Measurements from ENCODE around the gene ATP8A2. TPM values are rescaled to one million over a fixed set of nuclear protein-coding genes. Genes with fewer than 3 reads are reported as not detected.
"Not testable (repeated sequence)": the region's sequence is repeated elsewhere in the genome, so short reads cannot be mapped to it uniquely, and the experiment has no call there.

The ATP8A2 gene
- total and polyA plus RNA-seq, 4 donors, result 0.31 to 2.7 (median 1.1) TPM

DNA sequence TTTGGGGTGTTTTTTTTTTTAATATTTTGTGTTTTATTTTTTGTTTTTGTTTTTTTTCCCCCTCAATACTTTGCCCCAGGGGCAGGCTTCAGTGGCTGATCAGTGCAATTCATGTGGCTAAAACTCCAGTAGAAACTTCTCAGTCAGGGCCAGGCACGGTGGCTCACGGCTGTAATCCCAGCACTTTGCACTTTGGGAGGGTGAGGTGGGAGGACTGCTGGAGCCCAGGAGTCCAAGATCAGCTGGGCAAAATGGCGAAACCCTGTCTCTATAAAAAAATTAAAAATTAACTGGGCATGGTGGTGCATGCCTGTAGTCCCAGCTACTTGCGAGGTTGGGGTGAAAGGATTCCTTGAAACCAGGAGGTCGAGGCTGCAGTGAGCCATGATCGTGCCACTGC is 17.4 kb upstream of the ATP8A2 start:
- no peak overlapping the region for H3K9ac ChIP-seq (ENCODE audit: insufficient read depth in 1 of 2, low read length in 2 of 2)
- TF ChIP-seq, protein P1, sequence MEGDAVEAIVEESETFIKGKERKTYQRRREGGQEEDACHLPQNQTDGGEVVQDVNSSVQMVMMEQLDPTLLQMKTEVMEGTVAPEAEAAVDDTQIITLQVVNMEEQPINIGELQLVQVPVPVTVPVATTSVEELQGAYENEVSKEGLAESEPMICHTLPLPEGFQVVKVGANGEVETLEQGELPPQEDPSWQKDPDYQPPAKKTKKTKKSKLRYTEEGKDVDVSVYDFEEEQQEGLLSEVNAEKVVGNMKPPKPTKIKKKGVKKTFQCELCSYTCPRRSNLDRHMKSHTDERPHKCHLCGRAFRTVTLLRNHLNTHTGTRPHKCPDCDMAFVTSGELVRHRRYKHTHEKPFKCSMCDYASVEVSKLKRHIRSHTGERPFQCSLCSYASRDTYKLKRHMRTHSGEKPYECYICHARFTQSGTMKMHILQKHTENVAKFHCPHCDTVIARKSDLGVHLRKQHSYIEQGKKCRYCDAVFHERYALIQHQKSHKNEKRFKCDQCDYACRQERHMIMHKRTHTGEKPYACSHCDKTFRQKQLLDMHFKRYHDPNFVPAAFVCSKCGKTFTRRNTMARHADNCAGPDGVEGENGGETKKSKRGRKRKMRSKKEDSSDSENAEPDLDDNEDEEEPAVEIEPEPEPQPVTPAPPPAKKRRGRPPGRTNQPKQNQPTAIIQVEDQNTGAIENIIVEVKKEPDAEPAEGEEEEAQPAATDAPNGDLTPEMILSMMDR (IDR thresholded peaks at IDR 0.05; ENCODE audit: control extremely low read depth, extremely low read depth), result no peak
- H3K36me3 ChIP-seq (ENCODE audit: control insufficient read depth in 4 of 4, insufficient read depth in 4 of 4, low read length in 4 of 4), result no peaks in the 10 kb centered on the region
- no peaks in the 10 kb centered on the region for H3K27me3 ChIP-seq (ENCODE audit: control insufficient read depth in 3 of 3, insufficient read depth in 3 of 3, low read length in 2 of 3)
- H3K4me1 ChIP-seq (ENCODE audit: control insufficient read depth in 5 of 5, insufficient read depth in 5 of 5, low read length in 5 of 5), result no peaks in the 10 kb centered on the region
- ATAC-seq (ENCODE audit: insufficient read depth, low FRiP score), result no peak
- no peak overlapping the region for H3K27ac ChIP-seq (ENCODE audit: low read depth in 1 of 2, low read length in 1 of 2)
- DNase-seq, result no peak
- H3K9me3 ChIP-seq (ENCODE audit: control insufficient read depth in 4 of 4, insufficient read depth in 3 of 4, low read length in 3 of 4), result peaks cover 0 to 4% (median 0%) of the 10 kb centered on the region in 4 donors
- WGBS, 2 donors, result 87 to 92% methylated on average over 6 of the region's 6 CpGs
- H3K4me3 ChIP-seq, result no peak overlapping the region

DNA sequence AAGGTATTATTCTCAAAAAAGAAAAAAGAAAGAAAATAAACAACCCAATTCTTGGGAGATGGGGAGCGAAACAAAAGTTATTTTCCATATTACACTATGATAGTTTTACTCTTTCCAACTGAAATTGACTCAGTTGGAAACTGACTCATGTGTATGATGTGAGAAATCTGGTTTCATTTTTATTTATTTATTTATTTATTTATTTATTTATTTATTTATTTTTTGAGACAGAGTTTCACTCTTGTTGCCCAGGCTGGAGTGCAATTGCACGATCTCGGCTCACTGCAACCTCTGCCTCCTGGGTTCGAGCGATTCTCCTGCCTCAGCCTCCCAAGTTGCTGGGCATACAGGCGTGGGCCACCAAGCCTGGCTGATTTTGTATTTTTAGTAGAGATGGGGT is 11.3 kb upstream of the ATP8A2 start:
- not testable (repeated sequence) for H3K27me3 ChIP-seq (ENCODE audit: control insufficient read depth in 3 of 3, insufficient read depth in 3 of 3, low read length in 2 of 3); H3K9me3 ChIP-seq (ENCODE audit: control insufficient read depth in 4 of 4, insufficient read depth in 3 of 4, low read length in 3 of 4); DNase-seq; H3K4me1 ChIP-seq (ENCODE audit: control insufficient read depth in 5 of 5, insufficient read depth in 5 of 5, low read length in 5 of 5); H3K4me3 ChIP-seq; H3K36me3 ChIP-seq (ENCODE audit: control insufficient read depth in 4 of 4, insufficient read depth in 4 of 4, low read length in 4 of 4); H3K27ac ChIP-seq (ENCODE audit: low read depth in 1 of 2, low read length in 1 of 2); ATAC-seq (ENCODE audit: insufficient read depth, low FRiP score); H3K9ac ChIP-seq (ENCODE audit: insufficient read depth in 1 of 2, low read length in 2 of 2)
- WGBS, 2 donors, result 94 to 96% methylated on average over 6 of the region's 6 CpGs

DNA sequence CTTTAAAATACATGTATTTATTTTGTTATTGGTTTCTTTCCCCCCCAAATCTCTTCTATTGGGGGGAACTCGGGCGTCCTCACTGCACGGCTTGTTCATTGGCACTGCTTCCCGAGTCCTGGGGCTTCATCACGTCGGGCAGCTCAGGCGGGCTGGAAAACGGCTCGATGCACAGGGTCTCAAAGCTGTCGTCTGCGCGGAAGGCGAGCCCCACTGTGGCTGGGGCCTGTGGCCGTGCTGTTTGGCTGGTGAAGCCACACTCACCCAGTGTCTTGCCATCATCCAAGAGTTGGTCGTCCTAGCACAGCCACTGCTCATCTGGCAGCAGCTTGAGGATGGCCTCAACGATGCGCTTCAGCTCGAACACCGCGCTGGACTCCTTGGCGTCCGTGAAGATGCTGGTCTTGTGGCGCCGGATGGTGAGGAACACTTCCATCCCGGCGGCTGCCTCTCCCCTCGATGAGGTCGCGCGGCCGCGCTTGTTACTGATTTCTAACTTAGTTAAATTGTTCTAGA is 6.0 kb upstream of the ATP8A2 start:
- TF ChIP-seq, protein P1 (IDR thresholded peaks at IDR 0.05; ENCODE audit: control extremely low read depth, extremely low read depth), result no peak
- H3K9me3 ChIP-seq (ENCODE audit: control insufficient read depth in 4 of 4, insufficient read depth in 3 of 4, low read length in 3 of 4), result peaks cover 0 to 4% (median 0%) of the 10 kb centered on the region in 4 donors
- no peak overlapping the region for H3K4me3 ChIP-seq
- no peak overlapping the region for H3K27ac ChIP-seq (ENCODE audit: low read depth in 1 of 2, low read length in 1 of 2)
- 92 to 93% methylated on average over 32 of the region's 32 CpGs for WGBS, 2 donors
- H3K27me3 ChIP-seq (ENCODE audit: control insufficient read depth in 3 of 3, insufficient read depth in 3 of 3, low read length in 2 of 3), result peaks cover 0 to 24% (median 16%) of the 10 kb centered on the region in 3 donors
- no peaks in the 10 kb centered on the region for H3K4me1 ChIP-seq (ENCODE audit: control insufficient read depth in 5 of 5, insufficient read depth in 5 of 5, low read length in 5 of 5)
- ATAC-seq (ENCODE audit: insufficient read depth, low FRiP score), result no peak
- no peak for DNase-seq
- H3K36me3 ChIP-seq (ENCODE audit: control insufficient read depth in 4 of 4, insufficient read depth in 4 of 4, low read length in 4 of 4), result no peaks in the 10 kb centered on the region
- H3K9ac ChIP-seq (ENCODE audit: insufficient read depth in 1 of 2, low read length in 2 of 2), result no peak overlapping the region

DNA sequence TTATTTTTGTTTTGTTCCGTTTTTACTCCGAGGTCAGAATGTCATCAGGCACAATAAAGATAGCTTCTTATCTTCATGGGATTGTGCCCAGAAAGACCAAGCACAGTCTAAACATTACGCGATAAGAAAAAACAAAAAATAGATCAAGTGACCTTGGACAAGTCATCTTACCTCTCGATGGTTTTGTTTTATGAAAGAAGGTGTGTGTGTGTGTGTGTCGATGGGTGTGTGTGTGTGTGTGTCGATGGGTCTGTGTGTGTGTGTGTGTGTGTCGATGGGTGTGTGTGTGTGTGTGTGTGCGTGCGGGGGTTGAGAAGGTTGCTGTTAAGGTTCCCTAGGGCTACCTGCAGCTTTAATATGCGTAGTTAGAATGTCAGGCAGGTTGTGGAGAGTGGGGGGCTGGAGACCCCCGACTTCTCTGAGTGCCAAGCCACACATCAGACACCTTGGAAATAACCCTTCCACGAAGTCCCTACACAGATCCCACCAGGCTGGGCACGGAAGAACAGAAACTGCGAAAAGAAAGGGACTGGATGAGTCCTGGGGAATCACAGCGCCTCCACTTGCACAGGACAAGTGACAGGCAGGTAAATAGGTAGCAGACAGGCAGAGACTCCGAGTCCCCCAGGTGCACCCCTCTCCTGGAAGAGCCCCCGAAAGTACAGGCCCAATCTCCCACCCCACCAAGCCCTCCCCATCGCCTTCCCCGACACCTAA is 458 bp upstream of the ATP8A2 start:
- Histone ChIP-seq H3K4me1 (ENCODE audit: control insufficient read depth in 5 of 5, insufficient read depth in 5 of 5, low read length in 5 of 5) (peaks cover 0 to 11% (median 4%) of the 10 kb centered on the region in 5 donors), H3K9me3 (ENCODE audit: control insufficient read depth in 4 of 4, insufficient read depth in 3 of 4, low read length in 3 of 4) (peaks cover 0 to 5% (median 0%) of the 10 kb centered on the region in 4 donors), H3K27ac (ENCODE audit: low read depth in 1 of 2, low read length in 1 of 2) (no peak overlapping the region), H3K27me3 (ENCODE audit: control insufficient read depth in 3 of 3, insufficient read depth in 3 of 3, low read length in 2 of 3) (peaks cover 8 to 64% (median 51%) of the 10 kb centered on the region in 3 donors), H3K36me3 (ENCODE audit: control insufficient read depth in 4 of 4, insufficient read depth in 4 of 4, low read length in 4 of 4) (no peaks in the 10 kb centered on the region), H3K4me3 (no peak overlapping the region), H3K9ac (ENCODE audit: insufficient read depth in 1 of 2, low read length in 2 of 2) (no peak overlapping the region)
- TF ChIP-seq, protein P1 (IDR thresholded peaks at IDR 0.05; ENCODE audit: control extremely low read depth, extremely low read depth), result no peak
- ATAC-seq (ENCODE audit: insufficient read depth, low FRiP score), result no peak
- no peak for DNase-seq
- 50 to 52% methylated on average over 20 of the region's 20 CpGs for WGBS, 2 donors
